Mucosa of descending colon (tissue), 3 donors: ENCODE data around the gene IREB2. TPM values are rescaled to one million over a fixed set of nuclear protein-coding genes. Genes with fewer than 3 reads are reported as not detected.

ENCODE experiments used
- ATAC-seq: fragments of 200-7000 bp; cut with Tn5 transposase; one replicate; pipeline ENCODE4 v1.9.1; 2020; ENCODE audit warnings: mild to moderate bottlenecking, moderate library complexity
- DNase-seq, 3 donors: peaks; one replicate each; pipeline ENCODE4 v3.0.0-alpha.2; 2020
- H3K36me3 ChIP-seq: fragments of 200-600 bp; one replicate; pipeline ENCODE4 v1.8.0; 2021; ENCODE audit warnings: low read depth, mild to moderate bottlenecking
- H3K4me1 ChIP-seq: fragments of 200-600 bp; one replicate; pipeline ENCODE4 v1.8.0; 2021; ENCODE audit warnings: low read depth, mild to moderate bottlenecking
- H3K4me3 ChIP-seq: fragments of 200-600 bp; one replicate; pipeline ENCODE4 v1.8.0; 2021; ENCODE audit warnings: mild to moderate bottlenecking
- H3K9me3 ChIP-seq: fragments of 200-600 bp; one replicate; pipeline ENCODE4 v1.8.0; 2021; ENCODE audit warnings: mild to moderate bottlenecking
- intact Hi-C, 2 donors: fragments of 100-400 bp; cut with DNase I in 1 of 2; cut with micrococcal nuclease in 1 of 2; formaldehyde crosslinking; loops; one replicate each; pipeline versions ENCODE4 v1.11.0 to v1.11.1; 2022; cut with DNase I, micrococcal nuclease
- total RNA-seq, 3 donors: library from RNA; stranded (reverse); fragmentation: NEBNext Ultra II Directional in 2 of 3; extraction: Animal tissue kit (Norgen Biotek cat#: 25700) in 2 of 3; gene quantifications; one replicate each; pipeline versions ENCODE4 v1.2.1 to v1.2.4, GENCODE V29; 2021 to 2023
- TF ChIP-seq, protein P1 (sequence below): fragments of 200-600 bp; IDR thresholded peaks from one replicate; pipeline ENCODE4 v1.8.0; 2022; ENCODE audit warnings: antibody characterized with exemption, mild to moderate bottlenecking
- donor health status: DM: no; HTN: no; CAD: no; lungs with moderate emphysema.
- donor health status: DM: no; HTN: no; CAD: no.
- donor health status: DM: no; HTN: yes; CAD: no.

Gene IREB2
- total RNA-seq, 3 donors from 2014 or later, result 51.7 to 62.7 (median 62.0) TPM

DNA sequence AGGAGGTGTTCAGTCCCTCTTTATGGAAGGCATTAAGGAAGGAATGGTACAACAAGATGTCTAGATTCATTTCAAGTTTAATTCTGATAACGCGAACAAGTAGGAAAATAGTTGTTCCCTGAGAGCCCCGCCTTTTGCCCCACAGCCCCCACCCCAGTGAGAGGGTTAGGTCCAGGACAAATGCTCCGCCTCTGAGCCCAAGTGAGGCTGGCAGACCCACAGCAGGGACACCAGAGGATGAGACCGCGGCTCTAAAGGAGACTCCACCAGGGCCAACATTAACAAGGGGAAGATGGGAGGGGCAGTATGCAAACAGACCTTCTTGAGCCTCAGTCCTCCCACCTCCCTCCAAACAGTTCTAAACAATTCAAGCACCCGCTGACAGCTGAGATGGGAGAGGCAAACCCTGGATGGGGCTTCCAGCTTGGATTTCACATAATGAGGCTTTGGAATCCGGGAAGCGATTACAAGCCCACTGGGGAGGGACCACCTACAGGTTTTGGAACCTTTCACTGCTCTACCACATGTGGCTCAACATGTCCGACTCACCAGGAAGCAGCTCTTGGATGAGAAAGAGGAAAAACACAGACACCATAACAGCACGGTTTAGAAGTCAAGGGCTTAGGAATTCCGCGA is 42.9 kb upstream of the IREB2 start:
- TF ChIP-seq, protein P1, sequence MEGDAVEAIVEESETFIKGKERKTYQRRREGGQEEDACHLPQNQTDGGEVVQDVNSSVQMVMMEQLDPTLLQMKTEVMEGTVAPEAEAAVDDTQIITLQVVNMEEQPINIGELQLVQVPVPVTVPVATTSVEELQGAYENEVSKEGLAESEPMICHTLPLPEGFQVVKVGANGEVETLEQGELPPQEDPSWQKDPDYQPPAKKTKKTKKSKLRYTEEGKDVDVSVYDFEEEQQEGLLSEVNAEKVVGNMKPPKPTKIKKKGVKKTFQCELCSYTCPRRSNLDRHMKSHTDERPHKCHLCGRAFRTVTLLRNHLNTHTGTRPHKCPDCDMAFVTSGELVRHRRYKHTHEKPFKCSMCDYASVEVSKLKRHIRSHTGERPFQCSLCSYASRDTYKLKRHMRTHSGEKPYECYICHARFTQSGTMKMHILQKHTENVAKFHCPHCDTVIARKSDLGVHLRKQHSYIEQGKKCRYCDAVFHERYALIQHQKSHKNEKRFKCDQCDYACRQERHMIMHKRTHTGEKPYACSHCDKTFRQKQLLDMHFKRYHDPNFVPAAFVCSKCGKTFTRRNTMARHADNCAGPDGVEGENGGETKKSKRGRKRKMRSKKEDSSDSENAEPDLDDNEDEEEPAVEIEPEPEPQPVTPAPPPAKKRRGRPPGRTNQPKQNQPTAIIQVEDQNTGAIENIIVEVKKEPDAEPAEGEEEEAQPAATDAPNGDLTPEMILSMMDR, result no peak
- Histone ChIP-seq H3K36me3 (no peaks in the 10 kb centered on the region), H3K4me1 (peaks cover 5% of the 10 kb centered on the region), H3K9me3 (no peaks in the 10 kb centered on the region), H3K4me3 (no peak overlapping the region)
- no peak for DNase-seq
- ATAC-seq, result no peak
- intact Hi-C loops, result no loop called here

DNA sequence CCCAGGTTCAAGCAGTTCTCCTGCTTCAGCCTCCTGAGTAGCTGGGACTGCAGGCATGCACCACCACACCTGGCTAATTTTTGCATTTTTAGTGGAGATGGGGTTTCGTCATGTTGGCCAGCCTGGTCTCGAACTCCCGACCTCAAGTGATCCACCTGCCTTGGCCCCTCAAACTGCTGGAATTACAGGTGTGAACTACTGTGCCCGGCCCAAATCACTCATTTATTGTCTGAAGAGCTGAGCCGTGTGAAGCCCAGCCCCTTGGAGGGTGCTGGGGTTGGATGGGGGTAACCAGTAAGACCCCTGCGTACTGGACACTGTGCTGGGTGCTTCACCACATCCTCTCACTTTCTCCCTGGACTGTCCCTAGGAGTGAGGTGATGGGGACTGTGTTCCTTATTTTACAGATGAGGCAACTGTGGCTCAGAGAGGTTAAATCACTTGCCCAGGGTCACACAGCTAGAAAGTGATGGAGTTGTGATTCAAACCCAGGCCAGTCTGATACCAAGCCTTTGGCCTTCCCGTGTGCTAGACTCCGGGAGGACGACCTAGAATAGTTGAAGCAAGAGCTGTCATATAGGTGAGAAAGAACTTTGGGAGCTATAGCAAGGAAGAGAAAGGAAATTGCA is 41.7 kb upstream of the IREB2 start:
- Histone ChIP-seq H3K36me3 (no peaks in the 10 kb centered on the region), H3K9me3 (no peaks in the 10 kb centered on the region), H3K4me1 (peaks cover 5% of the 10 kb centered on the region), H3K4me3 (no peak overlapping the region)
- intact Hi-C loops, result no loop called here
- ATAC-seq (no peak), DNase-seq (no peak)
- TF ChIP-seq, protein P1, result no peak

DNA sequence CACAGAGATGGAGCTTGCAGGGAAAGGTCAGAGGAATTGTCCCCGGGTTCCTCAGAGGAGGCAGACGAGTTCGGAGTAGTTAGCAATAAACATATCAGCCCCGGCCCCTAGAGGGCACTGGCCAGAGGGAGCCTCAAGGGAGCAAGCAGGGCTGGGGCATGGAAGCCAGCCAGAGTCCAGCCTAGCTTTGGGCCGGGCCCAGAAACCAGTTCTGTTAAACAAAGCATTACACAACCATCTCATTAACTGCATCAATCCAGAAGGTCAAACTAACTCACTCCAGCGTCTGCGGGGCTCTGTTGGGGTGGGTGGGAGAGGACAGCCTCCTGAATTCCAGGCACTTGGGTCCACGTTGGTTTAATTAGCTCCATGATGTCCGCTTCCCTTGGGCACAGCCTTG is 41.0 kb upstream of the IREB2 start:
- no peak overlapping the region for H3K4me3 ChIP-seq
- H3K4me1 ChIP-seq, result peaks cover 5% of the 10 kb centered on the region
- peak; percentile 79 to 82 (median 80) for DNase-seq
- TF ChIP-seq, protein P1, result peak; percentile 30
- no peaks in the 10 kb centered on the region for H3K36me3 ChIP-seq
- ATAC-seq, result peak; percentile 92
- intact Hi-C loops, result no loop called here
- no peaks in the 10 kb centered on the region for H3K9me3 ChIP-seq

DNA sequence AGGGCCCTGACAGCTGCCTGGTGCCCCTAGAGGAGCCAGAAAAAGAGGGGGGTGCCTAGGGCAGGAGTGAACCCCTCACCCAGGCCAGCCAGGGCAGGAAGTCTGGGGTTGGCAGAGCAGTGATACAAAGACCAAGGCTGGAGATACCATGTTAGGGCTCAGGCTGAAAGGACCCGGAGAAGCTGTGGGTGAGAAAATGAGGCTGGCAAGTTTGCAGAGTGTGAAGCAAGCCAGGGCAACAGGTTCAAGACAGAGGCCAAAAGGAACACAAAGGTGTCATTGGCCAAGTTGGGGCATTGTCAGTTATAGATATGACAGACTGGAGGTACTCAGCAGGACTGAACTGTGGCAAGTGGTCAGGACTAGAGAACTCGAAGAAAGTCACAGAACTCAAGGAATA is 40.6 kb upstream of the IREB2 start:
- no peak overlapping the region for H3K4me3 ChIP-seq
- H3K4me1 ChIP-seq, result peaks cover 5% of the 10 kb centered on the region
- DNase-seq (no peak), ATAC-seq (no peak)
- TF ChIP-seq, protein P1, result no peak
- intact Hi-C loops, result no loop called here
- H3K9me3 ChIP-seq, result no peaks in the 10 kb centered on the region
- H3K36me3 ChIP-seq, result no peaks in the 10 kb centered on the region

DNA sequence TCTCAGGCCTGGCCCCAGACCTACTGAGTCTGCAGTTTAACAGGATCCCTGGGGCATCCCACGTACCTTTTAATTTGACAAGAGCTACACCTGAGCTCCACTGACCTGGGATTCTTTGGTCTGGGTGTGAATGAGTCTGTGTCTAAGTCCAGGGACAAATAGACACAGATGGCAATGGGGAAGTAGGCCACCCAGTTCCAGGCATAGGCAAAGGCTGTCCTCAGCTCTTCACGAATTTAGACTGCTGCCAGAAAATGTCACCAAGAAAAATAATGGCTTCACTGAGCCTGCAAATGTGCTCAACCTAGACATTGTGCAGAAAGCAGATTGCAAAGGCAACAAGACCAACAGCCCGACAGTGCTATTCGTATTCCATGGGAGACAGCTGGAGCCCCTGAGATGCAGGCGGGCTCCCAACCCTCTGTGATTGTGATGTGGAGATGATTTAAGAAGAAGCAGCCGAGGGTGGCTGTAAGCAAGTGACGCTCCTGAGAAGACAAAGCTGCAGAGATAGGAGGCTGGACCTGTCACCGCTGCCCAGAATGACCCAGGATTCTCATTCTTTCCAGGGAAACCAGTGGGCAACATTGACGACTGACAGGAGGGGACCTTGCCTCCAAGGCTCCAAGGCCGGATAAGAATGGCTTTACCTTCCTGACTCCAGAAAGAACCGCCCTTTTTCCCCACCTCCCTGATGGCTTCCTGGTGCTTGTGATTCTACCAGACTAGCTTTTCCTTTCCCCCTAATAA is 39.8 kb upstream of the IREB2 start:
- intact Hi-C loops, result no loop called here
- Histone ChIP-seq H3K4me3 (no peak overlapping the region), H3K4me1 (peaks cover 3% of the 10 kb centered on the region), H3K36me3 (no peaks in the 10 kb centered on the region), H3K9me3 (no peaks in the 10 kb centered on the region)
- DNase-seq (no peak), ATAC-seq (no peak)
- TF ChIP-seq, protein P1, result no peak
